HepG2 (cell line): ENCODE measurements around the gene TIAM1. TPM values are rescaled to one million over a fixed set of nuclear protein-coding genes. Genes with fewer than 3 reads are reported as not detected.

ENCODE experiments used
- ATAC-seq: fragments of 200-7000 bp; cut with Tn5 transposase; 3 replicates; pipeline ENCODE4 v1.9.1; 2020; ENCODE audit warnings: mild to moderate bottlenecking, moderate library complexity
- BruUV-seq: library from RNA; stranded (reverse); fragments of 400-500 nt; replicated peaks from 2 replicates; lab custom pipeline; 2021; lab: Mats Ljungman, UMichigan
- CTCF ChIA-PET: fragments of 300-600 bp; formaldehyde crosslinking; extraction: SDS; loops from one replicate; lab custom pipeline; 2021; ENCODE audit warnings: low total read pairs, inconsistent platforms, low intra/inter-chr PET ratio; lab: Yijun Ruan, JAX
- POLR2A ChIA-PET: fragments of 350-600 bp; sonication (Branson Sonifier 250); formaldehyde crosslinking; loops from one replicate; lab custom pipeline; 2020; ENCODE audit warnings: antibody characterized with exemption, inconsistent platforms; lab: Yijun Ruan, JAX
- DNase-seq: peaks from one replicate; pipeline ENCODE4 v3.0.0-alpha.2; 2015; ENCODE audit warnings: low spot score
- FAIRE-seq: peaks from 3 replicates; lab custom pipeline; 2011; peaks lifted over from hg19 to GRCh38; lab: Jason Lieb, UNC
- H2AFZ ChIP-seq: one replicate; pipeline ENCODE4 v1.6.1; 2011; ENCODE audit warnings: low read length, inconsistent platforms
- H3K27ac ChIP-seq: fragments of 300-600 bp; 3 replicates; pipeline ENCODE4 v1.8.0; 2011; ENCODE audit warnings: mixed run types, mild to moderate bottlenecking, mixed read lengths, low read length, inconsistent platforms; ENCODE audit not compliant: insufficient read depth; ENCODE audit errors: extremely low read length
- H3K27me3 ChIP-seq, 2 experiments: fragments of 200-600 bp in 1 of 2; 2 replicates in 1 of 2; 3 replicates in 1 of 2; pipeline versions ENCODE4 v1.6.0 to v1.8.0; 2011; ENCODE audit warnings: low read length in 2 of 2, mild to moderate bottlenecking in 2 of 2, moderate library complexity in 2 of 2, inconsistent platforms in 1 of 2; ENCODE audit not compliant: insufficient read depth in 2 of 2, control insufficient read depth in 1 of 2
- H3K36me3 ChIP-seq, 2 experiments: fragments of 200-600 bp in 1 of 2; replicated peaks in 1 of 2; 2 replicates in 1 of 2; 3 replicates in 1 of 2; pipeline versions ENCODE4 v1.5.1 to v1.8.0; 2011; ENCODE audit warnings: low read length in 2 of 2, inconsistent platforms in 1 of 2; ENCODE audit not compliant: insufficient read depth in 2 of 2, control insufficient read depth in 1 of 2
- H3K4me1 ChIP-seq: 2 replicates; pipeline ENCODE4 v1.5.1; 2012; ENCODE audit warnings: low read length, inconsistent platforms; ENCODE audit not compliant: insufficient read depth
- H3K4me2 ChIP-seq: 2 replicates; pipeline ENCODE4 v1.6.0; 2011; ENCODE audit warnings: low read depth, low read length, inconsistent platforms
- H3K4me3 ChIP-seq, 3 experiments: fragments of 200-600 bp in 1 of 3; sonication (generic), shearing (Covaris generic) in 1 of 3; replicated peaks in 1 of 3; 2 replicates each; pipeline ENCODE4 v1.5.1; 2011 to 2016; ENCODE audit warnings: low read length in 3 of 3, inconsistent platforms in 2 of 3, low read depth in 2 of 3, mild to moderate bottlenecking in 2 of 3, control low read depth in 1 of 3, mixed read lengths in 1 of 3; ENCODE audit not compliant: insufficient read depth in 1 of 3
- H3K79me2 ChIP-seq: one replicate; pipeline ENCODE4 v1.6.1; 2011; ENCODE audit warnings: low read length, inconsistent platforms; ENCODE audit not compliant: insufficient read depth
- H3K9ac ChIP-seq: 2 replicates; pipeline ENCODE4 v1.6.0; 2011; ENCODE audit warnings: mild to moderate bottlenecking, low read depth, low read length, inconsistent platforms; ENCODE audit not compliant: insufficient read depth
- H3K9me3 ChIP-seq: 2 replicates; pipeline ENCODE4 v1.5.1; 2012; ENCODE audit warnings: mild to moderate bottlenecking, low read length
- H4K20me1 ChIP-seq: 2 replicates; pipeline ENCODE4 v1.6.0; 2011; ENCODE audit warnings: inconsistent platforms, mild to moderate bottlenecking, low read length, moderate library complexity; ENCODE audit not compliant: insufficient read depth
- CEBPG ChIP-seq: IDR thresholded peaks from 2 replicates; pipeline ENCODE4 v1.6.1; 2016
- KDM6A ChIP-seq: IDR thresholded peaks from 2 replicates; pipeline ENCODE4 v1.6.1; 2016; ENCODE audit warnings: low read depth
- THYN1 ChIP-seq: sonication (generic); formaldehyde crosslinking; IDR thresholded peaks from 2 replicates; pipeline ENCODE4 v1.8.1; 2023; ENCODE audit warnings: low read depth, mild to moderate bottlenecking, moderate library complexity, missing genetic modification reagents, borderline replicate concordance
- ZBTB8A ChIP-seq: sonication (generic); formaldehyde crosslinking; IDR thresholded peaks from 2 replicates; pipeline ENCODE4 v1.4.0; 2020; ENCODE audit warnings: mild to moderate bottlenecking, low read depth, missing genetic modification reagents, borderline replicate concordance
- ZSCAN31 ChIP-seq: sonication (generic); formaldehyde crosslinking; IDR thresholded peaks from 2 replicates; pipeline ENCODE4 v1.5.0; 2020; ENCODE audit warnings: low read depth, mild to moderate bottlenecking, missing genetic modification reagents
- ZSCAN5A ChIP-seq: sonication (generic); formaldehyde crosslinking; IDR thresholded peaks from 2 replicates; pipeline ENCODE4 v1.8.0; 2022; ENCODE audit warnings: mild to moderate bottlenecking, missing genetic modification reagents, borderline replicate concordance
- WGBS: methylation state at CpG from one replicate; pipeline ENCODE4 v1.1.6; 2017; ENCODE audit warnings: low lambda C conversion rate; 5-methylcytosine and 5-hydroxymethylcytosine counted together
- in situ Hi-C: cut with HindIII; loops from 2 replicates; pipeline ENCODE4 v1.10.0; 2017; ENCODE audit warnings: low pct_unique_long_range_greater_than_20kb; ENCODE audit not compliant: extremely low pct_ligation_motif_present
- intact Hi-C: fragments of 100-400 bp; cut with micrococcal nuclease; formaldehyde crosslinking; loops from one replicate; pipeline ENCODE4 v1.10.0; 2022; ENCODE audit not compliant: unreplicated experiment
- polyA plus RNA-seq, 8 experiments: library from polyadenylated mRNA; depleted of rRNA in 3 of 8; stranded (reverse) in 7 of 8; unstranded in 1 of 8; fragments of >200 nt; fragmentation: Illumina TruSeq in 4 of 8; extraction: Trizol in 4 of 8; gene quantifications; 2 replicates each; pipeline versions ENCODE4 v1.2.1 to v1.2.3, GENCODE V29; 2011 to 2016; ENCODE audit warnings: low read depth in 4 of 8, missing spikeins in 1 of 8, mixed read lengths in 1 of 8; ENCODE audit not compliant: insufficient read depth in 1 of 8
- total RNA-seq, 5 experiments: library from RNA; depleted of rRNA; stranded (reverse); fragments of >200 nt; fragmentation: Illumina TruSeq; extraction: Trizol; gene quantifications; 2 replicates each; pipeline ENCODE4 v1.2.3, GENCODE V29; 2016; ENCODE audit warnings: low read depth in 1 of 5
- TF ChIP-seq, protein P1 (sequence below), 2 experiments: sonication (generic) in 1 of 2; formaldehyde crosslinking in 1 of 2; IDR thresholded peaks; 2 replicates each; pipeline versions ENCODE4 v1.5.1 to v1.6.1; 2011 to 2020; ENCODE audit warnings: borderline replicate concordance in 1 of 2, low read depth in 1 of 2, low read length in 1 of 2, mild to moderate bottlenecking in 1 of 2, missing genetic modification reagents in 1 of 2, moderate library complexity in 1 of 2

TIAM1 gene
- total and polyA plus RNA-seq, 2 of the 13 experiments (the other 11 are each of a cell fraction or from before 2014, with no cell fraction given) = 0.13 to 0.24 TPM

- ChIA-PET POLR2A (no interaction called here), CTCF (no interaction called here)
- TF ChIP-seq THYN1 (no peak), ZBTB8A (CRISPR knock-in tag) (no peak)
- TF ChIP-seq, protein P1, sequence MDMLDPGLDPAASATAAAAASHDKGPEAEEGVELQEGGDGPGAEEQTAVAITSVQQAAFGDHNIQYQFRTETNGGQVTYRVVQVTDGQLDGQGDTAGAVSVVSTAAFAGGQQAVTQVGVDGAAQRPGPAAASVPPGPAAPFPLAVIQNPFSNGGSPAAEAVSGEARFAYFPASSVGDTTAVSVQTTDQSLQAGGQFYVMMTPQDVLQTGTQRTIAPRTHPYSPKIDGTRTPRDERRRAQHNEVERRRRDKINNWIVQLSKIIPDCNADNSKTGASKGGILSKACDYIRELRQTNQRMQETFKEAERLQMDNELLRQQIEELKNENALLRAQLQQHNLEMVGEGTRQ (IDR thresholded peaks at IDR 0.05; ENCODE audit: low read depth, low read length) = no peak
- TF ChIP-seq, protein P1 (CRISPR knock-in tag; IDR thresholded peaks at IDR 0.05; ENCODE audit: borderline replicate concordance) = no peak
- H3K9ac ChIP-seq = no peak overlapping the region
- no peaks in the 10 kb centered on the region for H3K27me3 ChIP-seq
- H3K4me1 ChIP-seq = no peaks in the 10 kb centered on the region
- in situ Hi-C loops = no loop called here
- no peak overlapping the region for H3K27ac ChIP-seq
- 50% methylated on average over 7 of the region's 8 CpGs for WGBS
- no peak for ATAC-seq
- no peaks in the 10 kb centered on the region for H3K36me3 ChIP-seq
- no TSS peak for BruUV-seq
- H2AFZ ChIP-seq = no peak overlapping the region
- H4K20me1 ChIP-seq = no peaks in the 10 kb centered on the region
- no peaks in the 10 kb centered on the region for H3K9me3 ChIP-seq
- no peak overlapping the region for H3K4me3 ChIP-seq
- no peaks in the 10 kb centered on the region for H3K79me2 ChIP-seq
- no peak overlapping the region for H3K4me2 ChIP-seq
- no peak for DNase-seq
- FAIRE-seq = no peak
- intact Hi-C loops = no loop called here
Observed at GRCh38 chr21:31279214-31279613, 64.8 kb downstream of the TIAM1 start.

- in situ Hi-C loops (no loop called here), intact Hi-C loops (no loop called here)
- WGBS = 62% methylated on average over 11 of the region's 11 CpGs
- H3K4me2 ChIP-seq = no peak overlapping the region
- no peak overlapping the region for H3K9ac ChIP-seq
- no peak for ATAC-seq
- no peaks in the 10 kb centered on the region for H3K79me2 ChIP-seq
- no peak overlapping the region for H3K27ac ChIP-seq
- no peak overlapping the region for H3K4me3 ChIP-seq
- H3K36me3 ChIP-seq = no peaks in the 10 kb centered on the region
- no peaks in the 10 kb centered on the region for H4K20me1 ChIP-seq
- H3K9me3 ChIP-seq = no peaks in the 10 kb centered on the region
- CTCF ChIA-PET = no interaction called here
- POLR2A ChIA-PET = no interaction called here
- DNase-seq = no peak
- no peak overlapping the region for H2AFZ ChIP-seq
- no TSS peak for BruUV-seq
- no peaks in the 10 kb centered on the region for H3K27me3 ChIP-seq
- no peaks in the 10 kb centered on the region for H3K4me1 ChIP-seq
- no peak for FAIRE-seq
- no peak for TF ChIP-seq ZSCAN5A (CRISPR knock-in tag)
- no peak for TF ChIP-seq KDM6A (CRISPR knock-in tag)
- TF ChIP-seq CEBPG (CRISPR knock-in tag) = no peak
- TF ChIP-seq ZSCAN31 (CRISPR knock-in tag) = no peak
Observed at GRCh38 chr21:31278511-31279130, 65.4 kb downstream of the TIAM1 start.
